SK-N-MC (cell line): ENCODE data around the gene SPEM1.

ENCODE experiments used
- EZH2 ChIP-seq: fragments of 200-600 bp; sonication (generic); IDR thresholded peaks from one replicate; pipeline ENCODE4 v1.6.1; 2017; ENCODE audit warnings: antibody characterized with exemption
- POLR2AphosphoS5 ChIP-seq: IDR thresholded peaks from 2 replicates; pipeline ENCODE4 v1.6.1; 2012; ENCODE audit warnings: mild to moderate bottlenecking, low read depth, low read length, borderline replicate concordance

- no peak for TF ChIP-seq POLR2AphosphoS5
- no peak for TF ChIP-seq EZH2
Observed at GRCh38 chr17:7405350-7406234, 14.5 kb upstream of the SPEM1 start.
